ENCODE results near the gene LITAF. TPM values are rescaled to one million over a fixed set of nuclear protein-coding genes. Genes with fewer than 3 reads are reported as not detected.

Gene LITAF
- polyA plus RNA-seq, 1 of the 3 experiments (the other 2 are of a cell fraction), result 45.7 TPM

- no peaks in the 10 kb centered on the region; a peak in 1 of 4 replicates for H3K4me1 ChIP-seq (ENCODE audit: control insufficient read depth in 1 of 2, insufficient read depth in 2 of 2, low read depth in 1 of 2, low read length in 1 of 2)
- H4K20me1 ChIP-seq (ENCODE audit: insufficient read depth), result no peaks in the 10 kb centered on the region
- no peaks in the 10 kb centered on the region for H3K36me3 ChIP-seq (replicated peaks in 1 of 2; ENCODE audit: control insufficient read depth in 1 of 2, insufficient read depth in 2 of 2, low read length in 1 of 2)
- H3K79me2 ChIP-seq (ENCODE audit: insufficient read depth), result no peaks in the 10 kb centered on the region
- H3K4me3 ChIP-seq (ENCODE audit: low read depth in 2 of 2, low read length in 1 of 2), result no peak overlapping the region
- no peaks in the 10 kb centered on the region for H3K9me3 ChIP-seq
- CTCF ChIA-PET, result interaction anchor here (1.0 to 2.1 kb wide), 4 partner anchors 15 to 230 kb away, joined by 3 to 7 read pairs (median 4); no protein-coding TSS in a partner anchor
- POLR2A ChIA-PET, result no interaction called here
- H3K9me2 ChIP-seq, result no peaks in the 10 kb centered on the region
- 94% methylated on average over 15 of the region's 16 CpGs for WGBS (ENCODE audit: low lambda C conversion rate)
- H3K4me2 ChIP-seq, result no peak overlapping the region
- no peak overlapping the region for H3K9ac ChIP-seq
- no peak for DNase-seq
- no peak for TF ChIP-seq GABPA (IDR thresholded peaks at IDR 0.05; ENCODE audit: low read depth)
- no peak for TF ChIP-seq FOSL2 (IDR thresholded peaks at IDR 0.05; ENCODE audit: borderline replicate concordance, low read depth)
- TF ChIP-seq ELF1 (IDR thresholded peaks at IDR 0.05), result no peak
- no peak for TF ChIP-seq TEAD4 (IDR thresholded peaks at IDR 0.05; ENCODE audit: borderline replicate concordance, insufficient read depth)
- TF ChIP-seq EP300 (IDR thresholded peaks at IDR 0.05; ENCODE audit: borderline replicate concordance in 1 of 2, low read depth in 1 of 2, low read length in 1 of 2), result no peak
- TF ChIP-seq FOXJ3 (CRISPR knock-in tag; IDR thresholded peaks at IDR 0.05), result no peak
- TF ChIP-seq NFIC (IDR thresholded peaks at IDR 0.05; ENCODE audit: borderline replicate concordance), result no peak
- TF ChIP-seq TAF1 (IDR thresholded peaks at IDR 0.05; ENCODE audit: borderline replicate concordance, low read depth, low read length), result no peak
- TF ChIP-seq USF1 (IDR thresholded peaks at IDR 0.05; ENCODE audit: borderline replicate concordance, low read depth), result no peak
- no peak for TF ChIP-seq NRF1 (IDR thresholded peaks at IDR 0.05; ENCODE audit: low read depth, low read length)
- no peak for TF ChIP-seq JUND (IDR thresholded peaks at IDR 0.05)
- TF ChIP-seq ZBTB33 (IDR thresholded peaks at IDR 0.05; ENCODE audit: borderline replicate concordance, low read depth), result no peak
- H3F3A ChIP-seq (replicated peaks; ENCODE audit: insufficient read depth), result peaks cover 2% of the 10 kb centered on the region
- no peaks in the 10 kb centered on the region for H3K27me3 ChIP-seq (ENCODE audit: insufficient read depth)
- no peak overlapping the region for H3K27ac ChIP-seq (ENCODE audit: low read depth in 2 of 2, low read length in 1 of 2)
- H2AFZ ChIP-seq (ENCODE audit: low read depth), result no peak overlapping the region
Measured at GRCh38 chr16:11626657-11627291, 40.1 kb upstream of the LITAF start.

GRCh38 chr16:11625769-11626168 lies 39.0 kb upstream of the LITAF start:
- 74% methylated on average over 4 of the region's 4 CpGs for WGBS (ENCODE audit: low lambda C conversion rate)
- Histone ChIP-seq H3K9me2 (no peaks in the 10 kb centered on the region), H2AFZ (ENCODE audit: low read depth) (no peak overlapping the region), H3K36me3 (replicated peaks in 1 of 2; ENCODE audit: control insufficient read depth in 1 of 2, insufficient read depth in 2 of 2, low read length in 1 of 2) (no peaks in the 10 kb centered on the region), H3K9me3 (no peaks in the 10 kb centered on the region), H3K4me2 (no peak overlapping the region), H3K4me3 (ENCODE audit: low read depth in 2 of 2, low read length in 1 of 2) (no peak overlapping the region), H3K4me1 (ENCODE audit: control insufficient read depth in 1 of 2, insufficient read depth in 2 of 2, low read depth in 1 of 2, low read length in 1 of 2) (no peaks in the 10 kb centered on the region; a peak in 1 of 4 replicates), H3K79me2 (ENCODE audit: insufficient read depth) (no peaks in the 10 kb centered on the region), H3F3A (replicated peaks; ENCODE audit: insufficient read depth) (peaks cover 2% of the 10 kb centered on the region), H3K9ac (no peak overlapping the region), H4K20me1 (ENCODE audit: insufficient read depth) (no peaks in the 10 kb centered on the region), H3K27me3 (ENCODE audit: insufficient read depth) (no peaks in the 10 kb centered on the region), H3K27ac (ENCODE audit: low read depth in 2 of 2, low read length in 1 of 2) (no peak overlapping the region)
- ChIA-PET CTCF (interaction anchor here (1.1 to 2.1 kb wide), 2 partner anchors 89 to 229 kb away, joined by 3 to 5 read pairs; no protein-coding TSS in a partner anchor), POLR2A (no interaction called here)
- no peak for TF ChIP-seq CHD2 (IDR thresholded peaks at IDR 0.05; ENCODE audit: low read length, partially characterized antibody)
- TF ChIP-seq FOXJ3 (CRISPR knock-in tag; IDR thresholded peaks at IDR 0.05), result no peak
- TF ChIP-seq ZBTB33 (IDR thresholded peaks at IDR 0.05; ENCODE audit: borderline replicate concordance, low read depth), result no peak
- no peak for TF ChIP-seq RFX5 (IDR thresholded peaks at IDR 0.05; ENCODE audit: low read length)
- TF ChIP-seq FOSL2 (IDR thresholded peaks at IDR 0.05; ENCODE audit: borderline replicate concordance, low read depth), result no peak
- TF ChIP-seq SIN3A (IDR thresholded peaks at IDR 0.05; ENCODE audit: borderline replicate concordance, low read depth, low read length), result no peak
- no peak for TF ChIP-seq EP300 (IDR thresholded peaks at IDR 0.05; ENCODE audit: borderline replicate concordance in 1 of 2, low read depth in 1 of 2, low read length in 1 of 2)
- TF ChIP-seq TAF1 (IDR thresholded peaks at IDR 0.05; ENCODE audit: borderline replicate concordance, low read depth, low read length), result no peak
- no peak for TF ChIP-seq RXRA (IDR thresholded peaks at IDR 0.05; ENCODE audit: borderline replicate concordance, low read depth)
- no peak for TF ChIP-seq USF1 (IDR thresholded peaks at IDR 0.05; ENCODE audit: borderline replicate concordance, low read depth)
- no peak for TF ChIP-seq RAD21 (IDR thresholded peaks at IDR 0.05; ENCODE audit: low read length)
- DNase-seq, result no peak

Measured in SK-N-SH (cell line).